Gastrocnemius medialis (tissue), 4 donors: ENCODE data around the gene MBTPS2.

Experiments used
- POLR2A ChIP-seq, 2 donors: fragments of 450-650 bp; IDR thresholded peaks; one replicate each; pipeline ENCODE4 v1.6.1; 2017; ENCODE audit warnings: antibody characterized with exemption in 2 of 2, mild to moderate bottlenecking in 2 of 2, moderate library complexity in 2 of 2
- TF ChIP-seq, protein P1 (sequence below), 5 experiments: fragments of 450-650 bp in 3 of 5; fragments of 200-600 bp in 2 of 5; sonication (generic) in 2 of 5; IDR thresholded peaks in 4 of 5; conservative IDR thresholded peaks in 1 of 5; 1 replicate in 4 of 5; 2 replicates in 1 of 5; pipeline ENCODE4 v1.5.1; 2016 to 2019; ENCODE audit warnings: antibody characterized with exemption in 5 of 5, mild to moderate bottlenecking in 3 of 5, moderate library complexity in 3 of 5

DNA sequence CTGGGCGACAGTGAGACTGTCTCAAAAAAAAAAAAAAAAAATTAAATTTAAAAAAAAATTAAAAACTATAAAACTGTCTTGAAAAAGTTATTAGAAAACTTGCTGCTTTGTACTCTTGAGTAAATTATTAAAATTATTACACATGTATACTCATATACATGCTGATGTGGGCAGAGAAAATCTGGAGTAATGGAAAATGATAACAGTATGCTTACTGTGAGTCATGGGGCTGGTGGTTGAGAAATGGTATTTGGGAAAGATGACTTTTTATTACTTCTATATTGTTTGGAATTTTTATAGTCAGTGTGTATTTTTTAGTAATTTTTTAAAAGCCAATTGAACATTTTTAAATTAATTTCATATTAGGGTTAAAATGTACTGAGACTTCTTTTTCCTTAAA lies 23.8 kb downstream of the MBTPS2 start:
- TF ChIP-seq, protein P1, sequence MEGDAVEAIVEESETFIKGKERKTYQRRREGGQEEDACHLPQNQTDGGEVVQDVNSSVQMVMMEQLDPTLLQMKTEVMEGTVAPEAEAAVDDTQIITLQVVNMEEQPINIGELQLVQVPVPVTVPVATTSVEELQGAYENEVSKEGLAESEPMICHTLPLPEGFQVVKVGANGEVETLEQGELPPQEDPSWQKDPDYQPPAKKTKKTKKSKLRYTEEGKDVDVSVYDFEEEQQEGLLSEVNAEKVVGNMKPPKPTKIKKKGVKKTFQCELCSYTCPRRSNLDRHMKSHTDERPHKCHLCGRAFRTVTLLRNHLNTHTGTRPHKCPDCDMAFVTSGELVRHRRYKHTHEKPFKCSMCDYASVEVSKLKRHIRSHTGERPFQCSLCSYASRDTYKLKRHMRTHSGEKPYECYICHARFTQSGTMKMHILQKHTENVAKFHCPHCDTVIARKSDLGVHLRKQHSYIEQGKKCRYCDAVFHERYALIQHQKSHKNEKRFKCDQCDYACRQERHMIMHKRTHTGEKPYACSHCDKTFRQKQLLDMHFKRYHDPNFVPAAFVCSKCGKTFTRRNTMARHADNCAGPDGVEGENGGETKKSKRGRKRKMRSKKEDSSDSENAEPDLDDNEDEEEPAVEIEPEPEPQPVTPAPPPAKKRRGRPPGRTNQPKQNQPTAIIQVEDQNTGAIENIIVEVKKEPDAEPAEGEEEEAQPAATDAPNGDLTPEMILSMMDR (IDR thresholded peaks at IDR 0.05 in 4 of 5, conservative IDR thresholded peaks at IDR 0.05 in 1 of 5) = no peak
- no peak for TF ChIP-seq POLR2A (IDR thresholded peaks at IDR 0.05)
